ENCODE data around the gene EBPL. TPM values are rescaled to one million over a fixed set of nuclear protein-coding genes. Genes with fewer than 3 reads are reported as not detected.

EBPL gene
- total RNA-seq, 1 donor from 2014 or later = 26.4 TPM

GRCh38 chr13:49625392-49626079 is 65.8 kb downstream of the EBPL start:
- H3K27ac Mint-ChIP-seq (ENCODE audit: unreplicated experiment) = no peak overlapping the region
- DNase-seq = no peak
- H3K4me3 Mint-ChIP-seq (ENCODE audit: unreplicated experiment) = no peak overlapping the region
- TF ChIP-seq, protein P1, sequence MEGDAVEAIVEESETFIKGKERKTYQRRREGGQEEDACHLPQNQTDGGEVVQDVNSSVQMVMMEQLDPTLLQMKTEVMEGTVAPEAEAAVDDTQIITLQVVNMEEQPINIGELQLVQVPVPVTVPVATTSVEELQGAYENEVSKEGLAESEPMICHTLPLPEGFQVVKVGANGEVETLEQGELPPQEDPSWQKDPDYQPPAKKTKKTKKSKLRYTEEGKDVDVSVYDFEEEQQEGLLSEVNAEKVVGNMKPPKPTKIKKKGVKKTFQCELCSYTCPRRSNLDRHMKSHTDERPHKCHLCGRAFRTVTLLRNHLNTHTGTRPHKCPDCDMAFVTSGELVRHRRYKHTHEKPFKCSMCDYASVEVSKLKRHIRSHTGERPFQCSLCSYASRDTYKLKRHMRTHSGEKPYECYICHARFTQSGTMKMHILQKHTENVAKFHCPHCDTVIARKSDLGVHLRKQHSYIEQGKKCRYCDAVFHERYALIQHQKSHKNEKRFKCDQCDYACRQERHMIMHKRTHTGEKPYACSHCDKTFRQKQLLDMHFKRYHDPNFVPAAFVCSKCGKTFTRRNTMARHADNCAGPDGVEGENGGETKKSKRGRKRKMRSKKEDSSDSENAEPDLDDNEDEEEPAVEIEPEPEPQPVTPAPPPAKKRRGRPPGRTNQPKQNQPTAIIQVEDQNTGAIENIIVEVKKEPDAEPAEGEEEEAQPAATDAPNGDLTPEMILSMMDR (IDR thresholded peaks at IDR 0.05; ENCODE audit: partially characterized antibody, unreplicated experiment) = no peak
- H3K27me3 Mint-ChIP-seq (ENCODE audit: unreplicated experiment) = no peaks in the 10 kb centered on the region
- peaks cover 1% of the 10 kb centered on the region for H3K4me1 Mint-ChIP-seq (ENCODE audit: low read depth, unreplicated experiment)
- no peaks in the 10 kb centered on the region for H3K36me3 Mint-ChIP-seq (ENCODE audit: unreplicated experiment)
- H3K9me3 Mint-ChIP-seq (ENCODE audit: unreplicated experiment) = peaks cover 1% of the 10 kb centered on the region

GRCh38 chr13:49624229-49624628 is 67.1 kb downstream of the EBPL start:
- H3K27ac Mint-ChIP-seq (ENCODE audit: unreplicated experiment) = no peak overlapping the region
- H3K9me3 Mint-ChIP-seq (ENCODE audit: unreplicated experiment) = no peaks in the 10 kb centered on the region
- no peak overlapping the region for H3K4me3 Mint-ChIP-seq (ENCODE audit: unreplicated experiment)
- TF ChIP-seq, protein P1 (IDR thresholded peaks at IDR 0.05; ENCODE audit: partially characterized antibody, unreplicated experiment) = no peak
- peaks cover 1% of the 10 kb centered on the region for H3K4me1 Mint-ChIP-seq (ENCODE audit: low read depth, unreplicated experiment)
- no peak for DNase-seq
- no peaks in the 10 kb centered on the region for H3K36me3 Mint-ChIP-seq (ENCODE audit: unreplicated experiment)
- no peaks in the 10 kb centered on the region for H3K27me3 Mint-ChIP-seq (ENCODE audit: unreplicated experiment)

DNA sequence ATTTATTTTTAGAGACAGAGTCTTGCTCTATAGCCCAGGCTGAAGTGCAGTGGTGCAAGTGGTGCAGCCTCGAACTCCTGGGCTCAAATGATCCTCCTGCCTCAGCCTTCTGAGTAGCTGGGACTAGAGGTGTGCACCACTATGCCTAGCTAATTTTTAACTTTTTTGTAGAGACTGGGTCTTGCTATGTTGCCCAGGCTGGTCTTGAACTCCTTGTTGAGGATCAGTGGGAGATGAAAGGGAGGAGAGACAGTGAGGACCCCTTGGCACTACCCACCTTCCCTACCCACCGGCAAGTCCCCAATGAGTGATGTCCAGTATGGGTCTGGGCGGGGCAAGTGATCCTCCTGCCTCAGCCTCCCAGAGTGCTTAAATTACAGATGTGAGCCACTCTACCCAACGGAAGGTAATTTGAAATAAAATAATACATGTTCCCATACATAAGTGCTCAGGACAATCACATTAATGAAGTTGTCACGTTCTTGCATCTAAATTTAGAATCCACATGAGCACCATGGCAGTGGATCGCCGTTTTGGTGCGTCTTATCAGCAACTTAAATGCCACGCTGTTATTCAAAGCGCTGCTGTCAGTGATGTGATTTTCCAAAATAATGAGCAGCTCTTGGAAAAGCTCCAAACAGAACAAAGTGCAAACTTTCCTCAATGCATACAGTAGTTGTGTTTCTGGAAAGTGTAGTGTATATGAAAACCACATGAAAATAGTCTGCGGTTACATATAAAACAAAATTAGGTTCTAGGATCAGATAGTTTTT is 68.9 kb downstream of the EBPL start:
- Mint-ChIP-seq H3K4me1 (ENCODE audit: low read depth, unreplicated experiment) (no peaks in the 10 kb centered on the region), H3K4me3 (ENCODE audit: unreplicated experiment) (no peak overlapping the region), H3K36me3 (ENCODE audit: unreplicated experiment) (no peaks in the 10 kb centered on the region), H3K9me3 (ENCODE audit: unreplicated experiment) (no peaks in the 10 kb centered on the region), H3K27me3 (ENCODE audit: unreplicated experiment) (no peaks in the 10 kb centered on the region), H3K27ac (ENCODE audit: unreplicated experiment) (no peak overlapping the region)
- TF ChIP-seq, protein P1 (IDR thresholded peaks at IDR 0.05; ENCODE audit: partially characterized antibody, unreplicated experiment) = no peak
- DNase-seq = no peak

GRCh38 chr13:49620170-49620621 is 71.1 kb downstream of the EBPL start:
- no peaks in the 10 kb centered on the region for H3K36me3 Mint-ChIP-seq (ENCODE audit: unreplicated experiment)
- no peaks in the 10 kb centered on the region for H3K9me3 Mint-ChIP-seq (ENCODE audit: unreplicated experiment)
- no peak overlapping the region for H3K27ac Mint-ChIP-seq (ENCODE audit: unreplicated experiment)
- H3K4me3 Mint-ChIP-seq (ENCODE audit: unreplicated experiment) = no peak overlapping the region
- DNase-seq = no peak
- H3K4me1 Mint-ChIP-seq (ENCODE audit: low read depth, unreplicated experiment) = no peaks in the 10 kb centered on the region
- H3K27me3 Mint-ChIP-seq (ENCODE audit: unreplicated experiment) = peaks cover 2% of the 10 kb centered on the region
- TF ChIP-seq, protein P1 (IDR thresholded peaks at IDR 0.05; ENCODE audit: partially characterized antibody, unreplicated experiment) = no peak

GRCh38 chr13:49616676-49617065 is 74.6 kb downstream of the EBPL start:
- H3K4me1 Mint-ChIP-seq (ENCODE audit: low read depth, unreplicated experiment) = no peaks in the 10 kb centered on the region
- H3K9me3 Mint-ChIP-seq (ENCODE audit: unreplicated experiment) = no peaks in the 10 kb centered on the region
- no peak overlapping the region for H3K27ac Mint-ChIP-seq (ENCODE audit: unreplicated experiment)
- peaks cover 2% of the 10 kb centered on the region for H3K27me3 Mint-ChIP-seq (ENCODE audit: unreplicated experiment)
- TF ChIP-seq, protein P1 (IDR thresholded peaks at IDR 0.05; ENCODE audit: partially characterized antibody, unreplicated experiment) = no peak
- no peak overlapping the region for H3K4me3 Mint-ChIP-seq (ENCODE audit: unreplicated experiment)
- DNase-seq = no peak
- H3K36me3 Mint-ChIP-seq (ENCODE audit: unreplicated experiment) = no peaks in the 10 kb centered on the region
